HUDEP-2 (cell line): ENCODE measurements around the gene FAM151B.
"Not testable (repeated sequence)": the region's sequence is repeated elsewhere in the genome, so short reads cannot be mapped to it uniquely, and the experiment has no call there.

Experiments used
- DNase-seq, 76 experiments: peaks; one replicate each; lab custom pipeline; 2025; ENCODE audit not compliant: unreplicated experiment in 76 of 76; lab: John Stamatoyannopoulos, UW

The FAM151B gene

DNA sequence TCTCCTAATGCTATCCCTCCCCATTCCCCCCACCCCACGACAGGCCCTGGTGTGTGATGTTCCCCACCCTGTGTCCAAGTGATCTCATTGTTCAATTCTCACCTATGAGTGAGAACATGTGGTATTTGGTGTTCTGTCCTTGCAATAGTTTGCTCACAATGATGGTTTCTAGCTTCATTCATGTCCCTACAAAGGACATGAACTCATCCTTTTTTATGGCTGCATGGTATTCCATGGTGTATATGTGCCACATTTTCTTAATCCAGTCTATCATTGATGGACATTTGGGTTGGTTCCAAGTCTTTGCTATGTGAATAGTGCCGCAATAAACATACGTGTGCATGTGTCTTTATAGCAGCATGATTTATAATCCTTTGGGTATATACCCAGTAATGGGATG, 92.4 kb downstream of the FAM151B start:
- not testable (repeated sequence) for DNase-seq

DNA sequence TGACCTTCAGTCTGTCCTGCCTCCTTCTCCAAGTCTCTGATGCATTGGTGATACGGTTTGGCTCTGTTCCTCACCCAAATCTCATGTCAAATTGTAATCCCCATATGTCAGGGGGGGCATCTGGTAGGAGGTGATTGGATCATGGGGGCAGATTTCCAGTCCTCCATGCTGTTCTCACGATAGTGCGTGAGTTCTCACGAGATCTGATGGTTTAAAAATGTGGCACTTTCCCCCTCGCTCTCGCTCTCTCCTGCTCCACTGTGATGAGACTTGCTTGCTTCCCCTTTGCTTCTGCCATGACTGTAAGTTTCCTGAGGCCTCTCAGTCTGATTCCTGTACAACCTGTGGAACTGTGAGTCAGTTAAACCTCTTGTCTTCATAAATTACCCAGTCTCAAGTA, 96.9 kb downstream of the FAM151B start:
- no peak for DNase-seq

DNA sequence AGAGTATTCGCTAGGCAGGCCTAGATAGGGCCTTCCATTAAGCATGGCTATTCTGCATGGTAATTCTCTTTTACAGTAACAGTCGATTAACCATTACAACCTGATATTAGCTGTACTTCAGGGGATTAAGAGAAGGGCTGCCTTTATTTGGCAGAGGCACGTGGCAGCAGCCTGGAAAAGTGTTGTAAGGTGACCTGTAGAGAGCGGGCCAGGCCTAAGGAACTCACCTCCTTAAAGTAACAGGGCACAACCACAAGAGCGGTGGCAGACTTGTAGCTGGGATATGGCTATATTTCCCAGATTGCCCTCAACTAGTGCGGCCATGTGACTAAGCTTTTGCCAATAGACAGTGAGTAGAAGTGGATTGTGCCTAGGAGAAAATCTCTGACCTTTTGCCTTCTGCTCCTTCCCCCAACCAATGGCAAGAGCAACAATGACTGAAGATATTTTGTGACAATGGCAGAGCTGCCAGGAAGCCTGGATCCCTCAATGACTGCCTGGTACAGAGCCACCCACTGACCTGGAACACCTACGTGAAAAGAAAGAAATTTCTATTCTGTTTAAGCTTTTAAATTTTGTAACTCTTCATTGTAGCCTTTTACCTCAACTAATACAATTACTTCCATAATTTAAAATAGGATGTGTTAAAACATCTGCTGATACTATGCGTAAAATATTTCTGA, 101.1 kb downstream of the FAM151B start:
- DNase-seq: no peak

DNA sequence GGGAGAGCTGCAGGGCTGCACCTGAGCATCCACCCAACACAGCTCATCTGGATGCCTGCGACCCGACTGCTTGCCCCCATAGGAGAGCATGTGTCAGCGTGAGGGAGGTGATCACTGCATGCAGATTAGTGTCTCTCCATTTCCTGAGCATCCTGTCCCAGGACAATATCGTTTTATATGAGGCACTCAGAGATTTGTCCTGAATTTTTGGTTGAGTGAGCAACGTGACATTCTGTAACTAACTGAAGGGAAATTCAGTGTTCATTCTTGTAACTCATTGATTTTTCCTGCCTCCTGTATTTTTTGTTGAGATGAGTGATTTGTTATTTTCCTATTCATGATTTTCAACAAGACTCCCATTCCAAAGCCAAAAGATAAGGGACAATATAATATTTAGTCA, 102.9 kb downstream of the FAM151B start:
- DNase-seq: no peak

DNA sequence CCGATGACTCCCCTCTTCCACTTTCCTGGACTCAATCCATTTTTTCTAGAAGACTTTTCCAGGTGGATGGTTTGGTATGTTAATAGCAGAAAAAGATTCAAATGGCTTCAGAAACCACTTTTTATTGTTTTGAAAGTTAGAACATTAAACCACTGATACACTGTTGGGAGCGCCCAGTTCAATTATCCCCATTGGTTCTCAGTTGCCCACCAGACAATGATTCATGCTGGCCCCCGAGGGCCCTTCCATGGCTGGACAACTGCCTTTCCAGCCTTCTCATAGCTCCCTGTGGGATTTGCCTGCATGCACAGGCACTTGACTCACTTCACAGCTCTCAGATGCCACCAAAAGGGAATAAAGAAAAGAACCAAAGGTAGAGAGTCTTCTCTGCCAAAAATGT, 103.5 kb downstream of the FAM151B start:
- DNase-seq: no peak

DNA sequence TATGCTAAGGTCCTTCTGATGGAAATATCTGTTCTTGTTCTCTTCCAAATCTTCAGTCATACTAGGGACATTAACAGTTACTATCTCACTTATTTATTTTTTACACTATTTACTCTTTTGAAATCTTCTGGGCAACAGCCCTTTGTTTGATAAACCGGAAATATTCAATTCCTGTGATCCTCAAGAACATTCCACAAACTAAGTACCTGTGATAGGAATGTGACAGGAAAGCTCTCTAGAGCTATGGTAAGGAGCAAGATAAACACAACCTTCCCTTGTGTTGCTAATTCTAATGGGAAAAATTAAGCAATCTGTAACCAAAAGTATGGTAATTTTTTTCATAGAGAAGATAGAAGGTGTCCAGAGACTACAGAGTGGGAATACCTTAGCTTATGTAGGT, 104.2 kb downstream of the FAM151B start:
- DNase-seq: no peak
